NB4 (cell line): ENCODE results near the gene SFTPB.
A peak's percentile ranks its signal among the peaks of the same experiment; 100 is the strongest.

ENCODE experiments used
- DNase-seq: peaks from one replicate; pipeline ENCODE4 v3.0.0; 2010; ENCODE audit warnings: low read depth
- H3K4me3 ChIP-seq: one replicate; pipeline ENCODE4 v1.5.1; 2011; ENCODE audit warnings: mild to moderate bottlenecking, low read depth, low read length, moderate library complexity
- CTCF ChIP-seq: IDR thresholded peaks from one replicate; pipeline ENCODE4 v1.5.1; 2012; ENCODE audit warnings: low read depth, low read length
- MAX ChIP-seq: IDR thresholded peaks from 2 replicates; pipeline ENCODE4 v1.6.1; 2011; ENCODE audit warnings: low read depth, low read length
- MYC ChIP-seq: IDR thresholded peaks from 2 replicates; pipeline ENCODE4 v1.6.1; 2011; ENCODE audit warnings: low read depth, low read length
- POLR2A ChIP-seq: IDR thresholded peaks from 2 replicates; pipeline ENCODE4 v1.6.1; 2011; ENCODE audit warnings: mild to moderate bottlenecking; ENCODE audit not compliant: insufficient read length; ENCODE audit errors: extremely low read depth

SFTPB gene

GRCh38 chr2:85682378-85682777 is 14.4 kb upstream of the SFTPB start:
- no peak for DNase-seq
- H3K4me3 ChIP-seq, result no peak overlapping the region
- TF ChIP-seq MAX (no peak), POLR2A (no peak), CTCF (no peak), MYC (no peak)

- DNase-seq, result no peak
- H3K4me3 ChIP-seq, result no peak overlapping the region
- no peak for TF ChIP-seq MYC
- TF ChIP-seq MAX, result no peak
- no peak for TF ChIP-seq CTCF
- TF ChIP-seq POLR2A, result no peak
These were observed 13.8 kb upstream of the SFTPB start for GRCh38 chr2:85681776-85682175.

- H3K4me3 ChIP-seq, result no peak overlapping the region
- TF ChIP-seq CTCF (no peak), POLR2A (no peak), MAX (no peak), MYC (no peak)
- no peak for DNase-seq
These were observed 13.4 kb upstream of the SFTPB start for GRCh38 chr2:85681372-85681763.

GRCh38 chr2:85680707-85681371 is 12.8 kb upstream of the SFTPB start:
- H3K4me3 ChIP-seq, result no peak overlapping the region
- TF ChIP-seq MYC (no peak), POLR2A (no peak), CTCF (no peak), MAX (no peak)
- no peak for DNase-seq

GRCh38 chr2:85678794-85679672 is 11.0 kb upstream of the SFTPB start:
- H3K4me3 ChIP-seq, result no peak overlapping the region
- DNase-seq, result peak; percentile 72
- TF ChIP-seq MAX, result 0 out of 2 replicates have a peak, but pooled peaks have one; percentile 13
- peak; percentile 94 for TF ChIP-seq CTCF
- TF ChIP-seq MYC, result no peak
- TF ChIP-seq POLR2A, result no peak
